Activated CD4-positive, alpha-beta T cell treated with anti-CD3 and anti-CD28 coated beads, Interleukin-2, amount 50 U/mL, for 4 hours (primary cell): ENCODE data around the gene TMEM170B.

Source experiments
- DNase-seq, 2 experiments: peaks; one replicate each; pipeline ENCODE4 v3.0.0-alpha.2; 2020

Gene TMEM170B

DNA sequence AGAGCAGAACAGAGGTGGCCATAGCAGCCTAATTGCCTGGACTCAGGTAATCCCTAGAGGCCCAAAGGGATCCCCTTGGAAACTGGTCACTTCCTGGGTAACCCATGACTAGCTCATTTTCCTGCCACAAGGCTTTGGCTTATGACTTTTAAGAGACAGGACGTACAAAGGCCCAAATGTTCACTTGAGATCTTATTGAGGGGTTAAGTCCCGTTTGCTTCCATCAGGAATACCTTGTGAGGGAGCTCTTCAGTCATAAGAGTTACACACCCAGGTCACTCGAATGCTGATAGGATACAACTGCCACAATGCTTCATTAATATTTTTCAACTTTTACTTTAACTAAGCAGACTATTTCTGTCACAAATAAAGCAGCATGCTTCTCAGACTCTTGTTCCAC lies 51.7 kb downstream of the TMEM170B start:
- DNase-seq: no peak

DNA sequence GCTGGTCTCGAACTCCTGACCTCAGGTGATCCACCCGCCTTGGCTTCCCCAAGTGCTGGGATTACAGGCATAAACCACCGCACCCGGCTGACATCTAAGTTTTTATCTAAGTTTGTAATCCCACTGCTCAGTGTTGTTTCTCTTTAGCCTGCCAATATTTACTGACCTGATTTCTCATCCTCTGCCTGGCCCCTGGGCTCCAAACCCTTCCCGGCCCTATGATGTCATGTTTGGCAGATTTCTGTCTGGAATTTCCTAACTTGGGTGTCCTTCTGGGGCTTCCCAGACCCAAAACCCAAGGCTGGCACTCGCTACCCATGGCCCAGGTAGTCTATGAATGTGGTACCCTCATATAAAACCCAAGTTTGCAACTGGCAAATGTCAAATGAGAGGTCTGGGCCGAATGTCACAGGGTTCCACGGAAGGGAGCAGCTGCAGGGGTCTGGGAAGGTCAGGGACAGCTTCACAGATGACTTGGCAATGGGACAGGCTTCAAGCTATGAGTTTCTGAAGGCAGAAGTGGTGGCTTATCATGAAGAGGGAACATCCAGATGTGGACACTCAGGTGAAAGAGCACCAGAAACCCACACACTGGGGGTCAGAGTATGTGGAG lies 54.9 kb downstream of the TMEM170B start:
- no peak for DNase-seq

DNA sequence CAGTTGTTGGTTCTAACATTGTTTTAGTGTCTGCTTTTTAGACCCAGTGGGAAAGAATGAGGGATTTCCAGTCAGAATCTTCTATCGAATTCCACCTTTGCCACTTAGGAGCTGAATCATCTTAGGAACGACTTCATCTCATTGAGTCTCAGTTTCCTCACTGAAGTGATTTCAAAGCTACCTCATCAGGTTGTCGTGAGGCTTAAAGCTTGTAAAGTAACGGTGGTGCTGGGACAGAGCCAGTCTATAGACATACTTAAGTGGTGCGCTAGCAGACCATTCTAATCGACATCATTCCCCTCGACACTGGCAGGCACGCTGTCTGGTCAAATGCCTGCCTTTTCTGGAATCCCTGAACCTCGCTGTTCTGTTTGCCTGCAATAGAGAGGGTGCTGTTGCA lies 55.5 kb downstream of the TMEM170B start:
- no peak for DNase-seq

DNA sequence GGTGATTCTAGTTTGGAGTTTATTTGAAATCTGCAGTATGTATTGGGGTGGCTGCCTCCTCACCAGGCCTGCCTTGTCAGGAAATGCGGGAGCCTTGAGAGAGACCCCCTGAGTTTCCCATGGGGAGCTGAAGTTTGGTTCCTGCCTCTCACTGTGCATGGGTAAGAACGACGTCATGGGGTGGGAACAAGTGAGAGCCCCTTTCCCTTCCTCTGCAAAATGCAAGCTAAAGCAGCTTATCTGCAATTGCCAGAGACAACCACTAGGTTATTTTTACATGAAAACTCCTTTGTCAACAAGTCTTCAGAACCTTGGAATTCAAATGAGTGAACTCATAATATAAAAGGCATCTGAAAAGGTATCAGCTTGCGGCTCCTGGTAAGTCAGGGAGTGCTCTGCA lies 58.4 kb downstream of the TMEM170B start:
- no peak for DNase-seq

DNA sequence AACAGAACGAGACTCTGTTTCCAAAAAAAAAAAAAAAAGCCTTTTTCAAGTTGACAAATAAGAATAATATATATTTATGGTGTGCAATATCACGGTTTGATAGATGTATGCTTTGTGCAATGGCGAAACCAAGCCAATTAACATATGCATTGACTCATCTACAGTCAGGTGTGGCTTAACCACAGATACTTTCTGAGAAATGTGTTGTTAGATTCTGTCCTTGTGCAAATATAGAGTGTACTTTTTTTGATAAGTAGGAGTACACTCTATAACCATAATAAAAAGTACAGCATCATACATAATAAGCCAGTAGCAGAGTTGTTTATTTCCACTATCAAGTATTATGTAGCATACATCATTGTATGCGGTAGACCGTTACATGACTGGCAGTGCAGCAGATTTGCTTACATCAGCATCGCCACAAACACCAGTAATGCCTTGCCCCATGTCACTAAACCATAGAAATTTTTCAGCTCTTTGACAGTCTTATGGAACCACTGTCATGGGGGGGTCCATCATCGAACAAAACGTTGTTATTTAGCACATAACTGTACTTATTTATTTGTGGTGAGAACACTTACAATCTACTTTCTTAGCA lies 59.2 kb downstream of the TMEM170B start:
- no peak for DNase-seq

DNA sequence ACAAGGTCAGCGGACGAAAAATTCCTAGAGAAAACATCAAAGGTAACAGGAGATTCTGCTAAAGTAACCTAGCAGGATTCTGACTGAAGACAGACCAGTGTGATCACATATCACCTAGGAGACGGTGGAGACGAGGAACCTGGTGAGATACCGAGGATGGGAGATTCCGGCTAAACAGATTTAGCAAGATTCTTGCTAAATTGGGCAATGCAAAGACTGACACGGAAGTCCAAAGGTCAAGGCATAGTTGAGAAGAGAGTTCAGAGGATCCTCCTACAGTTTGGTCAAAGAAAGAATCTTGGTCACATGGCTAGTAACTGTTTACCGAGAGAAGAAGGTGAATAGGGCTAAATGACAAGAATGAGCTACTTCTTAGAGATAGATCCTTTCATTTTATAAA lies 61.1 kb downstream of the TMEM170B start:
- no peak for DNase-seq

DNA sequence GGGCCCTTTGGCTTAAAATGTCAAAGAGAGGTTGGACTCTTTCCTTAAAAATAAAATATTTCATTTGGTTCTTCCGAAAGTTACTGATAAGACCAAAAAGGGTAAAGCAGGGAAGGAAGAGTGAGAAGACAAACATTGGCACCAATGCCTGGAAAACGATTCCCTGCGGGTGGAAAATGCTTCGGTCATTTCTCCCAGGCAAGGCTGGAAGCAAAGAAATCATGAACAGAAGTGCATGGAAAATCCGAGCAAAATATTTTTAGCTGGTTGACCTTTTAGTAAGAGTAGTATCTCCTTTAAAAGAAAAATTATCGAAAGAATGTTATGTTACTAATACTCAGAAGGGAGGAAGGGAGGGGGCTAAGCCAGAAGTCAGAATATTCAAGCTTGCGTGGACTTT lies 62.7 kb downstream of the TMEM170B start:
- DNase-seq: no peak

DNA sequence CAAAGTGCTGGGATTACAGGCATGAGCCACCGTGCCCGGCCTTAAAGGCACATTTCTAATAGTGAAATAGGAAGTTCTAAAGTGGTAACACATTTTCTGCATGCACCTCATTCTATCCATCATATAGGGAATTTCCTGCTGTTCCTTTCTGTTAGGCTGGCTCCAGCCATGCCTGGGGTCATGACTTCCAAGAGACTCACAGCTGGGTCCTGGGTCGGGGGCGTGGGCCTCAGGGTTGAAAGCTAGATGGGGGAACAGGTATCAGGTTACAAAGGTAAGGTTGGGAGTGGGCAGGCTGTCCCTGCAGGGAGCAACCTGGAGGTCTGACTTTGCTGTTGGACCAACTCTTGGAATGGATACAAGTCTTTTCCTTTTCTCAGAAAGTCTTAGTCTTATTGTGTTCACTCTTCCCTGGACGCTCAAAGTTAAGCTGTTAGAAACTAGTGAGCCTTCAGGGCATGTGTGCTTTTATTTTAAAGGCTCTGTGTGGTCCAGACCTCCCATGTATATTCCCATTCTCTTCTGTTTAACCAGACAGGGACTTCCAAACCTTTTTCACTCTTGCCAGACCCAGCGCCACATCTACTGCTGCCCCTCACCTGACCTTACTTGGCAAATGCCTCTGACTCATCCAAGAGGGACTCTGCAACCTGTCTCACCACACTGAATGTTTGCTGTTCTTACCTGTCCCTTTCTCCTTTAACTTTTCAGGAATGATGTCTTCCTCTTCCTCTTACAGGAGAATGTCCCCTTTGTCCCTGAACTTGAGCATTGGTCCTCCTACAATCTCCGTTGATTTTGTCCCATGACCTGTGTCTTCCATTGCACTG lies 64.4 kb downstream of the TMEM170B start:
- DNase-seq: no peak

DNA sequence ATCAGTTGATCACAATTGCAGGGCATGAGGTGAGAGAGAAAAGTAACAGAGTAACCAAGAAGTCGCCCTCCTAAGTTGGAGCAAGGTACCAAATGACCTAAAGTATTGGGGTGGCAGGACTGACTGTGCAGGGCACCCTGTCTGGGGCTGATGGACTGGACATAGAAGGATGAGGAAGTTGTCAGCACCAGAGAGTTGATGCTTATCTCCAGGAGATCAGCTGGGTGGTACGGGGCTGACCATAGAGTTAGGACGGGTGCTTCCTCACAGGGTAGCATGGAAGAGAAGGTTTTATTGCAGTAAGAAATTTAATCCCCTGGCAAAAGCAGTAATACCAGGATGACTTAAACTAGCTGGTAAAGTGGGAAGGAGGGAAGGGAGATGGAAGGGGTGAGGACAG lies 66.7 kb downstream of the TMEM170B start:
- DNase-seq: no peak

DNA sequence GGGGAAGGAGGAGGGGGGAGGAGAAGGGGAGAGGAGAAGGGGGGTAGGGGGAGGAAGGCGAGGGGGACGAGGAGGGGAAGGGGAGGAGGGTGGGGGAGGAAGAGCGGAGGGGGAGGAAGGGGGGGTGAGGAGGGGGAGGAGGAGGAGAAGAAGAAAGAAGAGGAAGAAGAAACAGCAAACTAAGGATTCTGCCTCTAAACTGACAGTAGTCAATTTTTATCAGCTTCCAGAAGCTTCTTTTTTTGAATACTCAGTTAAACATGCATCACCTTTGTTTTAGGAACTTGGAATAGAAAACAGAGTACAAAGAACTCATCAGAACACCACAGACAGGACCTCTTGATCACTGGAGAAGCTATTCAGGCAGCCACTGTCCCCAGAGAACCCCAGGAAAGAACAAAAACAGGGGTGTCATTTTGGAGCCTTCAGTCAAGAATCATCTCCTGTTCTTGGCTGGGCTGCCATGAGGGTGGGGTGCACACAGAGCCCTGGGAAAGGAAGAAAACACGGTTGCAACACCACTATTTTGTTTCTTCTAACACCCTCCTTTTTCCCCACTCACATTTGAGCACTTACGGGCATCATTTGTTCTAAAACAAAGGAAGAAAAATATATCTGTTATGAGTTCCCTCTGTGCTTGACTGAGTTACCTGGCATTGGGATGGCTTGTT lies 67.4 kb downstream of the TMEM170B start:
- DNase-seq: no peak

DNA sequence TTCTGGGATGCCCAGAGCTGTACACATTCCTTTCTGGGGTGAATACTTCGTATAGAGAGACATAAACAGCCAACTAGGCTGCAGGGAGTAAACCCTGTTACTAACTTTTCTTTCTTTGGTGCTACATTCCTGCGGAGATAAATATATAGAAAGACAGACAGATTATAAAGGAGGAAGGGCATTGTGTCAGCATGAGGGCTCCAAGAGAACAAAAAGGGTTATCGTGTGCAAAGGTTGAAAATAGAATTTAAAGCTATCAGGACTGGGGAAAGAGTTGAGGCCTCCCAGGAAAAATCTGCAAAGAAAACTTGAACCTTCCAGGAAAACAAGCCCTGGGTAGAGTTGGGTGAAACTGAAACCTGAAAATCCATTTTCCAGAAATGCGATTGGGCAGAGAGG lies 68.0 kb downstream of the TMEM170B start:
- no peak for DNase-seq

DNA sequence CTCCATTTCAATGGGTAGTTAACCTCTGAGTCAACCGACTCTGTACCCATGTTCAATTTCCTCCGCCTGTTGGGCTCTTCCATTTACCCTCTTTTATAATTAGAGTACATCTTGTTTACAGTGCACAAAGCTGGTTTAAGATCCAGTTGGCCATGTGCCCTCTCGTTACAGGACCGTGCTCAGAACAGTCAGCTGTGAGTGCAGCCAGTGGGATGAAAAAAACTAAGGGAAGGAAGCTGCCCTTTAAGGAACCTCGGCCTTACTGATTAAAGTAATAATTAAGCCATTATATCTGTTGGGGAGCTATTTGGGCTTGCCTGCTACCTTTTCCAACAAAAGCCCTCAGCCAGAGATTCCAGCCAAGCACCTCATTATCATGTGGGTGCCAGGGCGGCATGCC lies 68.8 kb downstream of the TMEM170B start:
- no peak for DNase-seq

DNA sequence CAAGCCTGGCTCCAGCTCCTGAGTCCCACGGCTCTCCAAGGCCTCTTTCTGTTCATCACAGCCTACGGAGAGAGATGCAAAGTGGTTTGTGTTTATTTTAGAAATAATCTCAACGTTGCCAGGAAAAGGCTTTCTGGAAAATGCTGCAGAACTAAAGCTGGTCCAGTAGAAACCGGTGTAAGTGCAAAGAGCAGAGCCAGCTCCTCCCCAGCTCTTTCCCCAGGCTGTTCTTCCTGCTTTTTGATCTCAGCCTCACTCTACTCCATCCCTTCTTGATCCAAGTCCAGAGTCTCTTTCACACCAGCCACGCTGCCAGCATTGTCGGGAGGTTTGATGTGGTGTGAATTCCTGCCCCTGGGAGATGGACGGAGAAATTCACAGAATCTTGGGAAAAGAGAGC lies 69.8 kb downstream of the TMEM170B start:
- DNase-seq: no peak

DNA sequence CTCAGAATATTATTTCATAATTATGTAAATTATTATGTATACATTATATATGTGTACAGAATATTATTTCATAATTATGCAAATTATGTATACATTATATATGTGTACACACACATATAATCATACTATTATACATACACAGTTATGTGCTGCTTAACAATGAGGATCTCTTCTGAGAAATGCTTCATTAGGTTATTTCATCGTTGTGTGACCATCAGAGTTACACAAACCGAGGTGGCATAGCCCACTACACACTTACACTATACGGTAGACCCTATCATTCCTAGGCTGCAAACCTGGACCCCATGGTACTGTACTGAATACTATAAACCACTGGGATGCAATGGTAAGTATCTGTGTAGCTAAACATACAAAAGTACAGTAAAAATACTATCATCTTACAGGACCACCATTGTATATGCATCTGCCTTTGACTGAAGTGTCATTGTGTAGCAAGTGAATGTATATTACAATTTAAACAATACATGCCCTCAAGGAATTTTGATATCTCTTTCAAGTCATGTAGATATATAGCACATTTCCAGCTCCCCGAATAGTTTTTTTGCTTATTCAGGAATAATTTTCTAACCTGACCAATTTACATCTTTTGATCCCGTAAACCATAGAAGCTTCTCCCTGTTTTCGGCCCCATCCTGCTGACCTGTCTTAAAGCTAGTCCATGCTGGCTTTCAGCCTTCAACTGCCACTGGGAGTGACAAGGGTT lies 71.2 kb downstream of the TMEM170B start:
- DNase-seq: no peak

DNA sequence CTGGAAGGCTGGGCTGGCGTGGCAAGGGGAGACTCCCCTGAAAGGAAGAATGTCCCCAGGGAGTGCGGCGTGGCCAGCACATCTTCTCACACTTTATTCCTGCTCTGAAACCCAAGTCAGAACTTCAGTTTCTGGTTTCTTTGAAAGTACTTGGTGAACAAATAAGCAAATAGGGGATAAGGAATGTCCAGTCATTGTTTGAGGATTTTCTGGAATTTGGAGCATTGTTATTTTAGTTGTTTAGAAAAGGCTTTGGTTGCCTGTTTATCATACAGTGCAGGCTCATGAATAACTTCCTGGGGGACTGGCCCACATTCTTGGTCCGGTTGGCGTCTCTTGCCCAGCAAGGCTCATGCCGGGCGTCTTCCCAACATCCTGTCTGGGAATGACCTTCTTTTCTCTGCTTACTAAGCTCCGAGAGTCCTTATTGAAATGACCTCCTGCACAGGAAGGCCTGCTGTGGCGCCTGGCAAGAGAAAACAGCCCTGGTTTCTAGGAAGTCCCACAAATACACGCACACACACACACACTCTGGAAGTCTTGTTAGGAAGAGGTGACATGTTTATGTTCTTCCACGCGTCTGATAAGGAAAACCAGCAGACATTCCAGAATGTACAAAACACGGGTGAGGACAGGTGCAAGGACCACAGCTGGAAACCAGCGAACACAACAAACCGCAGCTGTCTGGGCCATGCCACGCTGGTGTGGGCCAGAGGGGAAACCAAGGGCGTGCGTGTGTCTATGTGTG lies 71.9 kb downstream of the TMEM170B start:
- DNase-seq: no peak

DNA sequence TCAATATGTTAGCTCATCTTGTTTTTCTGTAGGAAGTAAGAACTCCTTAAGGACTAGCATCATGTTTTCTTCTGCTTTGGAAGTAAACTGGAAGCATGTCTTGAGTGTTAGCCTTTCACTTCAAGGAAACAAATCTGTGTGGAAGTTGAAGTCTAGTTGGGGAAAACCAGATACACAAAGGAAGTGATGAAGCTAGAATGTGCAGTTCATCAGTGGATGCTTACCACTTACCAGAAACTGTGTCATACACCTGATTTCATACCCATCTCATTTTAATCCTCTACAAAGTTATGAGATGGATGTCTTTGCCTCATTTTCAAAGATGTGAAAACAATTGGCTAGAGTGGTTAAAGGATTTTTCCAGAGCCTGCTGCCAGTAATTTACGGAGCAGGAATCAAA lies 75.8 kb downstream of the TMEM170B start:
- no peak for DNase-seq

DNA sequence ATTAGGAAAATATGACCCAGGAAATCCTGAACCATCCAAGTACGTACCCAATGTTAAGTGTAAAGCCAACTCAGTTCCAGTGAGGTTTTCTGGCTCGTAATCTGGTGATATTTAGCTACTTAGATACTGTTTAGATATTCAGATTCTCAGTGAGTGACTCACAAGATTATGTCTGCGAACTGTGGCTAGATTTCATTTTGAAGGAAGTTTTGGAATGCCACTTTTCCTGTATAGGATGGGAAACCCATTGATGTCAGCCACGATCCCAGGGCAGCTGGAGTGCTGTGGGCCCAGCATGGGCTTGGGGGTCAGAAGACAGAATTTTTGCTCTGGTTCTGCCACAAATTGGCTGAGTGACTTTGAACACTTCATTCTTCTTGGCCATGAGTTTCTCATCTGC lies 76.3 kb downstream of the TMEM170B start:
- no peak for DNase-seq

DNA sequence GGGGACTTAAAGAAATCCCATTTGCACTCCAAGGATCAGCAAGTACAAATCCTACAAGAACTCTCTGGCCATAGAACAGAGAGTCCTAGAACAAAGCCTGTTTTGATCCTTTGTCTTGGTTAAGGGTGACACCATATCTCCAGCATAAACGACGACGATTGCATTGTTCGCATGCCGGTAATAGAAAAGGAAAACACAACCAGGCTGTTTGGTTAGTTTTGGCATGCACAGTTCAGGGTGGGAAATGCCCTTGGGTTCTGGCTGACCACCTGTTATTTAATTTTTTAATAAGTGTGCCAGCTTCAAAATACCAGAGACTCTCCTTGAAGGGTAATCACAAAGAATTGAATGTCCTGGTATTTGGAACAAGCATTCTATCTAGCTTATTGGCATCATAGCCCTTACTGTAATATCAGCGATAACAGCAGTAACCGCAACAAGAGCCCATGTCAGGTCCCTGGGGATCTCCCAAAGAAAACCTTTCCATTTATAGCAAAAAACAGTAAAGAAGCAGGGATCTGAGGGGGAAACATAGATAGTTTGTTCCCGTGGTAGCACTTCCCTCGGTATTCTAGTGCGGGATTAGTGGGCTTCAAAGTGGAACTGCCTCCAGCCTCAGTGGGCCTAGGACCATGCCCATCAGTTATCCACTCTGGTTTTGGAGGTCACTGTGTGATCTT lies 77.1 kb downstream of the TMEM170B start:
- DNase-seq: no peak

DNA sequence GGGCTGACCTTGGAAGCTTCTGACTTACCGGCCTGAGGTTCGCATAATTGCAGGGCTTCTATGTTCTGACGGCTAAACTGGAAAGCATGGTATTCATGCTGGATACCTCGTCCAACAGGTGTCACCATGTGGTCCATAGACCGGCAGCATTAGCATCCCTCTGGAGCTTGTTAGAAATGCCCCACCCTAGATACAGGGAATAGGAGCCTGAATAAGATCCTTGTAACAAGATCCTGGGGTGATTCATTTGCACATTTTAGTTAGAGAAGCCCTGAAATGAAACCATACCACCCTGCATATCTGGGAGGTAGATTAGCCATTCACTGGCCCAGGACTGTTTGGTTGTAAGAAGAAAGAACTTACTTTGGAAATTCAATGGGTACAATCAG lies 77.7 kb downstream of the TMEM170B start:
- DNase-seq: no peak

DNA sequence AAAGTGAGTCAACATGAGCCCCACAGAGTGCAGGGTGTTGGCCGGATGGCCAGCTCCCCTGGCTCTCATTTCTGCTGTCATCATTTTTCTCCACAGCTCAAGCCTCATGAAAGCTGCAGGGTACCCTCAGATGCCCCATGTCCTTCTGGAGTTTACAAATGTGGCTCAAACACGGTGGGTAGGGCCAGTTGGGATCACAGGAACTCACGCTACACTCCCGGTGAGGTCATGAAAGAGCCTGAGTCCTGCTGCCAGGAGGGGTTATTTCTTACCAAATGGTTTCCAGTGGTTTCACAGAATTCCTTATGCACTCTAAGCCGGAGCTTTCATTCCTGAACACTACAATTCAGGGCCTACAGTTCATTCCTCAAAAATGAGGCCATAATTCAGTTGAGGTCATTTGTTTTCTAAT lies 78.7 kb downstream of the TMEM170B start:
- no peak for DNase-seq

DNA sequence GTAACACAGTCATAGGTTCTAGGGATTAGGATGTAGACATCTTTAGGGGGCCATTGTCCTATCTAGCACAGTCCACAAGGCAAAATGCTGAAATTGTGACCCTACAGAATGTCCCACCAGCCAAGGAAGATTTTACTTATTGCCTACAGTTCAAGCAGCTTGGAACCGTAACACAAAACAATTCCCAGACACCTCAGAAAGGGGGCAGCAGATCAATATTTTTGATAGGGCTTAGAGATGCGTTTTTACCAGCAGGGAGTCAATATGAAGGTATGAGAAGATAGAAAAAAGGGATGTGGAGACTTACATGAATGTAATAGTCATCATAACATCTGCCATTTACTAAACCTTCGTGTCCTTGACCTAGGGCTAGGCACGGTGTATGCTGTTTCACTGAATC lies 81.0 kb downstream of the TMEM170B start:
- DNase-seq: no peak

DNA sequence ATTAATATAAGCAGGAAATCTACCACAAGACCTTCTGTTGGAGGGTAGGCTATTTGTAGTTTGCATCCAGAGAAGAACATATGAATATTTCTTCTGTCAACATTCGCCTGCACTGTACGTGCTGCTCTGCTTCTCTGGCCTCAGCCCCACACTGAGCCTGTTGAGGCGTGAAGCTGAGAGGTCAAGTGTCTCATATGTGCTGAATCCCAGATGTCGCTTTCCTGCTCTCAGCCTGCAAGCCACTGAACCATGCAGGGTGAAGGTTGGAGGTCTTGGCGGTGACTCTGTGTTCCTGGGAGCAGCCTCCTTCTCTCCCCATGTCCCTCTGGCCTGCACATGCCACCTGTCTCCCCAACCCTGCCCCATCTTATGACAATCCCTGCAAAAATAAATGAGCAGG lies 83.6 kb downstream of the TMEM170B start:
- no peak for DNase-seq
